Fibroblast of skin of right biceps (primary cell): ENCODE measurements around the gene SLC50A1.

Experiments
- DNase-seq: peaks from one replicate; pipeline ENCODE4 v3.0.0-alpha.2; 2013

Gene SLC50A1, protein sequence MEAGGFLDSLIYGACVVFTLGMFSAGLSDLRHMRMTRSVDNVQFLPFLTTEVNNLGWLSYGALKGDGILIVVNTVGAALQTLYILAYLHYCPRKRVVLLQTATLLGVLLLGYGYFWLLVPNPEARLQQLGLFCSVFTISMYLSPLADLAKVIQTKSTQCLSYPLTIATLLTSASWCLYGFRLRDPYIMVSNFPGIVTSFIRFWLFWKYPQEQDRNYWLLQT

DNA sequence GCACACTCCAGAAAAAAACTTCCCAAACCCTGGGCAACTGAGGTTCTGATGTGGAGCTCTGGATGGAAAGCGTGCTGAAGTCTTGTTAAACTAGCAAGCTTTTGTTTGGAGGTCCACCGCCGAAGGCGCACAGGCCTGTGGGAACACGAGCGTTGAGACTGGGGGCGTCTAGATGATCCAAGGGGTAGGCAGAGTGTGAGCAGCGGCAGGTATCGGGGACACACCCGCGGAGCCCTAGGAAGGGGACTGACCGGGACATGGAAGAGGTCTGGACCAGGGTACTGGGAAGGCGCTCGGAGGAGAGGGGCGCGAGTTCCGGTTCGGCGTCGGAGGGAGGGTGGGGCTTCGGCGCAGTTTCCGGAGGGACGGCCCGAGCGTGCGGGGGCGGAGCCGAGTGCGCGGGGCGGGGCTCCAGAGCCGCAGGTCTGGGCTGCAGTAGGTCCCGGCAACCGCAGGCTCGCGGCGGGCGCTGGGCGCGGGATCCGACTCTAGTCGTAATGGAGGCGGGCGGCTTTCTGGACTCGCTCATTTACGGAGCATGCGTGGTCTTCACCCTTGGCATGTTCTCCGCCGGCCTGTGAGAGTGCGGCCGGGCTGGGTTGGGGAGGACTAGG, at the start of gene SLC50A1:
Gene SLC50A1 (plus strand): TSS at position 438 of the 614 bp plus-strand sequence. CDS start 60 bp downstream, at position 498.
- peak; percentile 92 for DNase-seq

DNA sequence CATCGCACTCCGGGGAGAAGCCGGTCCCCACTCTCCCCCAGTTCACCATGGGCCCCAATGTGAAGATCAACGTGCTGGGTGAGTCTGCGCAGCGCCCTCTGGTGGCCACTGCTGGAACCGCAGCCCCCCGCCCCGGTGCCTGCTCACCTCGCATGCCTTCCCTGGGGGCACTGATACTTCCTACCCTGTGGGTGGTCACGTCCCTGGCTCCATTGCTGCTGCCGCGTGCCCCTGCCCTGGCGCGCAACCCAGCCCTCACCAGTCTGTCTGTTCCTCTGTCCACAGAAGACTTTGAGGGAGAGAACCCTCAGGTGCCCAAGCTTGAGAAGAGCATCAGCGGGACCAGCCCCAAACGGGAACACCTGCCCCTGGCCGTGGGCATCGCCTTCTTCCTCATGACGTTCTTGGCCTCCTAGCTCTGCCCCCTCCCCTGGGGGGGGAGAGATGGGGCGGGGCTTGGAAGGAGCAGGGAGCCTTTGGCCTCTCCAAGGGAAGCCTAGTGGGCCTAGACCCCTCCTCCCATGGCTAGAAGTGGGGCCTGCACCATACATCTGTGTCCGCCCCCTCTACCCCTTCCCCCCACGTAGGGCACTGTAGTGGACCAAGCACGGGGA, 49.4 kb upstream of the SLC50A1 start:
- peak; percentile 39 for DNase-seq

DNA sequence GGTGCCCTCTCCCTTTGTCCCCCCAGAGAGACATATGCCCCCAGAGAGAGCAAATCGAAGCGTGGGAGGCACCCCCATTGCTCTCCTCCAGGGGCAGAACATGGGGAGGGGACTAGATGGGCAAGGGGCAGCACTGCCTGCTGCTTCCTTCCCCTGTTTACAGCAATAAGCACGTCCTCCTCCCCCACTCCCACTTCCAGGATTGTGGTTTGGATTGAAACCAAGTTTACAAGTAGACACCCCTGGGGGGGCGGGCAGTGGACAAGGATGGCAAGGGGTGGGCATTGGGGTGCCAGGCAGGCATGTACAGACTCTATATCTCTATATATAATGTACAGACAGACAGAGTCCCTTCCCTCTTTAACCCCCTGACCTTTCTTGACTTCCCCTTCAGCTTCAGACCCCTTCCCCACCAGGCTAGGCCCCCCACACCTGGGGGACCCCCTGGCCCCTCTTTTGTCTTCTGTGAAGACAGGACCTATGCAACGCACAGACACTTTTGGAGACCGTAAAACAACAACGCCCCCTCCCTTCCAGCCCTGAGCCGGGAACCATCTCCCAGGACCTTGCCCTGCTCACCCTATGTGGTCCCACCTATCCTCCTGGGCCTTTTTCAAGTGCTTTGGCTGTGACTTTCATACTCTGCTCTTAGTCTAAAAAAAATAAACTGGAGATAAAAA, 48.7 kb upstream of the SLC50A1 start:
- DNase-seq, result no peak

DNA sequence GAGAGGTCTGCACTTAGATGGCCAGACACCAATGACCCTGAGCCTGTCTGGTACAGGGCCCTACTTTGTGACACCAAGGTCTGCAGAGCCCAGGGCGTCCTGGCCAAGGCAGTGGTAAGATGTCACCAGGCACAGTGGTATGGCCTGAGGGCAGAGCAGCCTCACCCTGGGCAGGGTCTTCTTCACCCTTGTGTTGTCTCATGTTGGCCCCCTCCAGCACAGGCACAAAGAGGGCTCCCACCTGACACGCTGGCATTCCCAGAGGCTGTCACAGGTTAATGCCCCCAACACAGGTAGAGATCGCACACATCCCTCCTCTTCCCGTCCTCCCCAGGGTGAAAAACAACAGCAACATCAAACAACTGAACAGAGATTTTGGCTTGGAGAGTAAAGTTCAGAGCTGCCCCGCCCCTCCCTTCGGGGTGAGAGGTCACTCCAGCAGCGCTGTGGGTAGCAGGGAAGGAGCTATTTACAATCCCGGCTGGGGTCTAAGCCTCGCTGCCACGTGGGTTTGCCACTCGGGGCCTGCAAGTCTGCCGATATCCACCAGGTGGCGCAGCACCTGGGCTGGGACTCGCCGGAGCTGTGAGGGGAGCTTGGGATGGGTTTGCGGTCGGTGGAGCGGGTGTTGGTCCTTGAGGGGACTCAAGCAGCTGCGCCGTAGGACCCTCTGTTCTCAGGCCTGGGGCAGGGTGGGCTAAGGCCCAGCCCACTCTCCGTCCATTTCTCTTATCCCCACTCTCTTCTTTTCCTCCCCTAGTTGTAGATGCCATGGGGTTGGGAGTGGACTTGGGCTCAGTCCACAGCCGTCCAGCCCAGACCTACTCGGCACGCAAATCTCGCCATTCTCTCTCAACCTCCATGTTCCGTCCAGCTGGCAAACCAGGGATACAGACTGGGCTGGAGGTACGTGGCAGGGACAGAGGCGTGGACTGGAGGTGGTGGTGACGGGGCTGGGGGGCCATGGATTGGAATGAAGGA, 44.3 kb upstream of the SLC50A1 start:
- peak; percentile 64 for DNase-seq

DNA sequence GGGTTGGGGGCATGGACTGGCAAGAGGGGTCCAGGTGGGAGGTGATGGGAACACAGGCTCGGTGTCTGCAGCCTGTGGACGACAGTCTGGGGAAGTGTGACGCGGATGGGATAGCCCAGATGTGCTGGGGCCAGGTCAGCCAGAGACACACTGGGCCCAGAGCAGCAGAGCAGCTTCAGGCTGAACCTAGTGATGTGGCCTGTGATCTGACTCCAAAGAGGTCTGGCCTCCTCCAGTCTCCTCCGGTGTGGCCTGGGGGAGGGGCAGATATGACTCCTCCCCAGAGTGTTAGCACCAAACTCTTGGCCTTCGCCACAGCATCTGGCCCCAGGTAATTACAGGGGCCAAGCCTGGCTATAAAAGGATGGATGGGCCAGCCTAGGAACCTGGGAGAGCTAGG, 43.5 kb upstream of the SLC50A1 start:
- no peak for DNase-seq

DNA sequence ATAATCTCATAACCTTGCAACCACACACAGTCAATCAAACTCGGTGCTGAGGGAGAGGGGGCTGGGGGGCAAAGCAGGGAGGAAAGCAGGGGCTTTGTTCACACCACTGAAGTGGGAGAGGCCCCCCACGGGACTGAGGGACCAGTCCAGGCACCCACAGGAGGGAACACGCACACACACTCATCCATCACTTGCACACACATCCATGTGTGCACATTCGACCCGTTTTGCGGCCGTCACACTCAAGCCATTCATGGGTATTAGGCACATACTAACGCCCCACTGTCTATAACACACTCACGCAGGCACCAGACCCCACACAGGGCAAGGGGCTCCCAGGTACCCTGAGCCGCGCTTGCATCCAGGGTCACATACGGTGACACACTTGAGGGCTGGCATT, 43.0 kb upstream of the SLC50A1 start:
- DNase-seq, result no peak

DNA sequence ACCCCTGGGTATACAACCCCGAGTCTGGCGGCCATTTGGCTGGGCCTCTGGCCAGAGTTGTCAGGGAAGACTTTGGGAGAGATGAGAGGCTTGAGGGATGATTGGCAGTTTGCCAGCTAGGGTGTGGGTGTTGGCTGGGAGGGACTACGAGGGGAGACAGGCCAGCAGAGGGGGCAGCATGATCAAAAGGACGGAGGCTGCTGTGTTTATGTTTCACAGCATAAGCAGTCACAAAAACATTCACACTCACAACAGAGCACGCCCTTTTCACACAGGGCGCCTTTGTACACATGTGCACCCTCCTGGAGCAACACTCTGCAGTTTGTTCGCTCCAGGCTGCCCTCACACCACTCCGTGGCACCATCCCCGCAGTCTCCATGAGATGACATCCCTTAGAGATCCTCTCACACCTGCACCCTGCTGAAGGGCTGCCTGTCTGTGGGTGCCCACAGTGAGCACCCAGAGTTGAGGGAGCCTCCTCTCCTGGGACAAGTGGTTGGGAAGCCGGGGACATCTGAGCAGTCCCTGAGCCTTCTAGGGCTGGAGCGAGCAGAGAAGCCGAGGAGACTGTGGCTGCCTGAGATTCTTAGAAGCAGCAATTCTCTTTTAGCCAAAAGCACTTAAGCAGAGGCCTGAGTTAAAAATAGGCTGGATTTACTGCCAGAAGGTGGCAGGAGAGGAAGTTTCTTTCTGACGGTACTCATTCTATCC, 41.6 kb upstream of the SLC50A1 start:
- DNase-seq, result peak; percentile 37

DNA sequence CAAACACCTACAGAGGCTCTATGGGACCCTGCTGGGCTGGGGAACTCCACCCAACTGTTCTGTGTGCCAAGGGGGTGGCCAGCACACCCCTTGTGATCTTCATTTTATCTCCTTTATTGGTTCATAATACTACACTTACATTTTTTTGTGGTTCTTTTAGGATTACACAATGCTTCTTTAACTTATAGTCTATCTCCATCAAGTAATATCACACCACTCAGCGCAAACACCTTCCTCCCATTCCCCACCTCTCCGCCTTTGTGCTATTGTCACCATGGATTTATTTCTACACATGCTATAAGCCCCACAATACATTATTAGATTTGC, 41.1 kb upstream of the SLC50A1 start:
- no peak for DNase-seq

DNA sequence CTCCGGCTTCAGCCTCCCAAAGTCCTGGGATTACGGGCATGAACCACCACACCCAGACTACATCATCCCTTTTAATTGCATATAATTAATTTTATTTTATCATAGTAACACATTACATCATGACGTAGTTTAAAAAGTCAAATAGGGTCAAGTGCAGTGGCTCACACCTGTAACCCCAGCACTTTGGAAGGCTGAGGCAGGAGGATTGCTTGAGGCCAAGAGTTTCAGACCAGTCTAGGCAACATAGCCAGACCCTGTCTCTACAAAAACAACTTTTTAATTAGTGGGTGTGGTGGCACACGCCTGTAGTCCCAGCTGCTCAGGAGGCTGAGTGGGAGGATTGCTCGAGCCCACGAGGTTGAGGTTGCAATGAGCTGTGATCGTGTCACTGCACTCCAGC, 36.3 kb upstream of the SLC50A1 start:
- DNase-seq, result no peak

DNA sequence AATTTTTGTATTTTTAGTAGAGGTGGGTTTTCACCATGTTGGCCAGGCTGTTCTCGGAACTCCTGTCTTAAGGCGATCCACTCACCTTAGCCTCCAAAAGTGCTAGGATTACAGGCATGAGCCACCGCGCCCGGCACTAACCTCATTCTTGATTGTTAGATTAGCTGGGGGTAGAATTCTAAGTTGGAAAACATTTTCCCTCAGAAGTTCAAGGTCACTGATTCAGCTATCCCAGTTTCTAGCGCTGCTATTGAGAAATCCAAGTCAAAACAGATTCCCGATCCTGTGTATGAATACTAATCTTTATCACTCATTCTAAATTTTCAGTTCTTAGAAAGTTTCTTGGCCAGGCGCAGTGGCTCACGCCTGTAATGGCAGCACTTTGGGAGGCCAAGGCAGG, 32.3 kb upstream of the SLC50A1 start:
- no peak for DNase-seq

DNA sequence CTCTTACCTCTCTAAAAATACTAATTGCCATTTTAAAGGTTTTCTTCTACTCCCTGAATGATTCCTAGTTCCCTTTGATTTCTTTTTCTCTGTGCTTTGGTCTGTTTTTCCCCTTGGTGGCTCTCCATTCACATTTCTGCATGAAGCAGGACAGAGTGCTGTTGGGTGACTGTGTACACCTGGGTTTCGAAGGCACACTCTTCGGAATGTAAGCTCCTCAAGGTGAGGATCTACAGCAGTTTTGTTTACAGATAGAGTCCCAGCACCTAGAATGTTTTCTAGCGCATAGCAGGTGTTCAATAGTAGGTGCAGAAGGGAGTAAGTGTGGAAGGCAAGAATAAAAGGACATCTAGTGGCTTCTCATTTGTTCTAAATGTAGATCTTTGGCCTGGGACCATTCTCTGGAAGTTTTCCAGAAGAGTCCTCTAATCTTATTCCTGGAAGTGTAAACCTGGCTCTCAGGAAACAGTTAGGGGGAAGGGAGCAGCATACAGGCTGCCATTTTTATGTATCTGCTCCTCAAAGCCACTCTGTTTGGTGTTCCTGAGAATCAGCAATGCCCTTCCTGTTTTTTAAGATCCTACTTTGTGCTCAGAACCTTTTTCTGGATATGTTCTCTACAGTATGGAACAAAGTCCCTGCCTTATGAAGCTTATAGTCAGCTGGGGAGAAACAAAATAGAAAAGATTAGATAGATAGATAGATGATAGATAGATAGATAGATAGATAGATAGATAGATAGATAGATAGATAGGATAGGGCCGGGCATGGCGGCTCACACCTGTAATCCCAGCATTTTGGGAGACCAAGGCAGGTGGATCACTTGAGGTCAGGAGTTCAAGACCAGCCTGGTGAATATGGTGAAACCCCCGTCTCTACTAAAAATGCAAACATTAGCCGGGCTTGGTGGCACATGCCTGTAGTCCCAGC, 30.8 kb upstream of the SLC50A1 start:
- no peak for DNase-seq

DNA sequence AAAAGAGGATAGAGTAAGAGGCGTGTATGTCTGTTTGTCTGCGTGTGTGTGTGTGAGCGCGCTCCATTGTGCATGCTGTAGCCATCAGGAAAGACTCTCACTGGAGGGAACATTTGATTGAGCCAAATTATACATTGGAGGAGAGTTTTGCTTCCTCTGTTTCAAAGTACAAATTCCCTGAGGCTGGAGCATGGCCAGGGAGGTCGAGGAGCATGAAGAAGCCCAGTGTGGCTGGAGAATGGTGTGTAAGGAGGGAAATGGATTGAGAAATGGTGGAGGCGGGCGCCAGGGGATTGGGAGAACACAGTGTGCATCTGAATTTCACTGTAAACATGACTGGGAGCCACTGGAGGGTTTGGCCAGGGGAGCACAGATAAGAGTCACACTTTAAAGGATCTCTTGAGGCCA, 30.0 kb upstream of the SLC50A1 start:
- DNase-seq, result no peak

DNA sequence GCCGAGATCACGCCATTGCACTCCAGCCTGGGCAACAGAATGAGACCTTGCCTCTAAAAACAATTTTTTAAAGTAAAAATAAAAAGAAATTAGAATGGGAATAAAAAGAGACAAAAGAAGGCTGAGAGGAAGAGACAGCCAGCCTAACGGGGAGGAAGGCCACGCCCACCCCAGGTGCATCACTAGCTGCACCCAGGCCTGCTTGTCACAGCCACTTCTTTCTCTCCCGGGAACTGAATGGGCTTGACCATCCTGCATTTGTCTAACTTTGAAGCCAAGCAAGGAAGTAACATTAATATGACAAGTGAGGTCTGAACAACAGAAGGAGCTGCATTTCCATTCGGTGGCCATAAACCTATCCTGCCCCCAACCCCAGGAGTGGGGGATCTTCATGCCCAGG, 28.8 kb upstream of the SLC50A1 start:
- DNase-seq, result no peak

DNA sequence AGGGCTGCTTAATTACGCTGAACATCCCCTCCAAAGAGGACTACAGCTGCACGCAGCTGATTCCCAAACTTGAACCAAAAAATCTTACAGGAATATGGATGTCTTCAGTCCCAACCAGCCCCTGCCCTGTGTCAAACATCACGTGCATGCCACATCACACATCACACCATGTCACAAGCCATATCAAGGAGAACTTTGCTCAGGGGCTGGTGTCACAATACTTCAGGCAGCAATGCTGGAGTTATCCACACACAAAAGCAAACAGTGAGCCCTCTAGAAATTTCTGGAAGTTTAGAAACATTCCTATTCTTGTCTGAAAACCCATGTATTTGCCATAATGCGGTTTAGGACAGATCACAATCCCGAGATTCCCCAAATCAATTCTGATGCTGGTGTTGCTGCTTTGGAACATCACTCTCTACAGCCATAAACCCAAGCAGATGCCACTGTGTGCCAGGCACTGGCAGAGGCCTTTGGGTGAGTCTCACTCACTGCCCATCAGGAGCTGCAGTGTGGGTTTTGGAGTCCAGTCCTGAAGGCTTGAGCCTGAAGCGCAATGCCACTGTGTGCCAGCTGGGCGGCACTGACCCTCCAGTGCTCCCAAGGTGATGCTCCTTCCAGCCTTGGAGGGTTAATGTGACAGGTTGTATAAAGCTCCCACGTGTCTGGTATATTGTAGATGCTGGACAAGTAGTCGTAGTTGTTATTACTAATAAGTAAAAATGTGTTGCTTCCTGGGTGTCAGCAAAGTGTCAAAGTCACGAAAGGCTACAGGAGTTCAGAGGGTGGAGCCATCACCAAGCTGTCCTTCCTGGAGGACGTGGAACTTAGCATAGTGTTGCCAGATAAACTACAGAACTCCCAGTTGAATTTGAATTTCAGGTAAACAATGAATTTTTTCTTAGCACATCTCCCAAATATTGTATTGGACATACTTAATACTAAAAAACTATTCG, 28.1 kb upstream of the SLC50A1 start:
- DNase-seq, result no peak

DNA sequence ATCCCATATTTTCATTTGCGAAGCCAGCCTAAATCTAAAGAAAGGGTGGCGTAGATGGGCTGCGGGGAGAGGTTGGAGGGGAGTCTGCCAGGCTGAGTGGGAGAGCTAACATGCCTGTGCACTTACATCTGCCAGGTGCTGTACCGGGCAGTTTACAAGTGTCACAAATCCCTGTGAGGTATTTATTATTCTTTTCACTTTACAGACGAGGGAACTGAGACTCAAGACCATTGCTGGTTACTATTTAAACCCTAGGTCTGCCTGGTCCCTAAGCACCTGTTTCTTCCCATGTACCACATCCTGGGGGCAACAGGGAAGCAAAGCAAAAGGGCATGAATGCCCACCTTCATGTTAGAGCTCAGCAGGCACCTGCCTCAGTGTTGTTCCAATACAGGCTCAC, 27.4 kb upstream of the SLC50A1 start:
- DNase-seq, result no peak

DNA sequence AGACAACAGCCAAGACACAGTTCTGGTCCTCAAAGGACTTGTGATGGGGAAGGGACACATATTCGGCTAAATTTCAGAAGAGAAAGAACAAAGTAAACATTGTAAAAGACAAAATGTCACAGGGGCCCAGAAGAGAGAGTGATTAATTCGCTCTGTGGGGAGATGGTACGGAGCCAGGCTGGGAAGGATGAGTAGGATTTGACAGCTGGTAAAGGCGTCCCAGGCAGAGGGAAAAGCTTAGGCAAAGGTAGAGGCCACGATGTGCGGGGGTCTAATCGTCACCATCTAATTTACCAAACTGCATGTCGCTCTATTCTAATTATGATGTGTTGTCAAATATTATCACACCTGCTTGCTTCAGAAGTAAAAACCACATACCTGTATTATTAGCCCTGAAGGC, 25.3 kb upstream of the SLC50A1 start:
- DNase-seq, result no peak

DNA sequence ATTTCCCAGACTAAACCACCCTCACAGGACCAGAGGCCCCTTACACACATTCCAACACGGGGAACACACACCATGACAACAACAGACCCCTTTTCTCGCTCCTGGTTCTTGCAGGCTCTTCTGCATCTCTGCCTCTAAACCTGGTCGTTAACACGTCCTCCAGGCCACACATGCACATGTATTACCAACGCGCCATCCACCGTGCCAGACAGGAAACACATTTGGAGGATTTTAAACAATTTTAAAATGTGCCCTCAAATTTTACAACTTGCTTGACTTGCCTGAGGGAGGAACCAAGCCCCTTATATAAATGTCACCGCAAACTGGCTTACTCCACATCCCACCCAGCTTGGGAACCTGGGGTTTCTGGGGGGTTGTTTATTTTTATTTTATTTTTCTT, 24.8 kb upstream of the SLC50A1 start:
- no peak for DNase-seq

DNA sequence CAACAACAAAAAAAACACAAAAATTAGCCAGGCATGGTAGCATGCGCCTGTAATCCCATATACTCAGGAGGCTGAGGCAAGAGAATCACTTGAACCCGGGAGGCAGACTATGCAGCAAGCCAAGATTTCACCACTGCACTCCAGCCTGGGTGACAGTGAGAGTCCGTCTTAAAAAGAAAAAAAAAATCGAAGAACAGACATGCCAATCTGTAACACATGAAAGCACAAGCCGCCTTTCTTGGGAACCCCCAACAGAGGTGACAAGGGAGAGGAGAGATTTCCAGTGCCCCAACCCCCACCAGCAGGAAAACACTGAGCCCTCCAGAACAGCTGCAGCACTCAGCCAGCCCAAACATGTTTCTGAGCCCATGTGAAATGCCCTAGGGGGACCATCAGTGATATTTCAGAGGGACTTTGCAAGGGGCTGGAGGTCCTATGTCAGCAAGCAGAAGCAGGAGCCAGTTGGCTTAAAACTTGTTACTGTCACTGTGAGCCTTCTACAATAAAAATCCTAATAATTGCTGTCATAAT, 22.1 kb upstream of the SLC50A1 start:
- DNase-seq, result no peak

DNA sequence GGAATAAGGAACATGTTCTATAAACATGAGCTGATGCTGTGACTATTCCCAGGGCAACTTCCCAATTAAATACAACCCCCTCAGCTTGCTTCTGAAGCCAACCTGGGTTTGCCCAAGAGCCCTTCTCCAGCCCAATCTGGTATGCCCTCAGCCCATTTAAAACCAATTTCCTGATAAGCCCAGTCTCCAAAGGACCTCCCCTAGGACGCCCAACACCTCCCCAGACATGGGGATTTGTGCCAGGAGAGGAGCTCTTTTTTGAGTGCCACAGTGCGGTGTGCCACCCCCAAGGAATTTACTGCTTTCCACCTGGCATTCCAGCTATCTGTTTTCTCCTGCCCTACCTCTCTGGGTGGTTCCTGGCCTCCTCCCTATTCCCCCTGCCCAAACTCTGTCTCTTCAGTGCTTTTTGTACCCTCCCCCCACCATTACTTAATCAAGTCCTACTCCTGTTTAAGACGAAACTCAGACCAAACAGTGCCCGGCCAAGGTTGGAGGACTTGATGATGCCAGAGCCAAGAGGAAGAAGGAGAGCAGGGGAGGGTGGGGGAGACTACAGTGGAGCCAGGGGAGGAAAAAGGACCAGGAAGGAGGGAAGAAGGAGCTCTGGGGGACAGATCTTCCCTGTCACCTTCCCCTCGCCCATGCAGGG, 19.4 kb upstream of the SLC50A1 start:
- DNase-seq, result no peak
